Esophagus squamous epithelium (tissue), 4 donors: ENCODE results near the gene CNKSR3.

Experiments
- CTCF ChIP-seq, 6 experiments: fragments of 450-650 bp in 4 of 6; fragments of 200-600 bp in 2 of 6; sonication (generic) in 2 of 6; IDR thresholded peaks; one replicate each; pipeline ENCODE4 v1.5.1; 2016 to 2019; ENCODE audit warnings: antibody characterized with exemption in 6 of 6, mild to moderate bottlenecking in 4 of 6, moderate library complexity in 4 of 6
- POLR2A ChIP-seq, 4 donors: fragments of 450-650 bp; IDR thresholded peaks; one replicate each; pipeline ENCODE4 v1.6.1; 2017; ENCODE audit warnings: antibody characterized with exemption in 4 of 4, mild to moderate bottlenecking in 4 of 4, moderate library complexity in 3 of 4

- TF ChIP-seq CTCF (IDR thresholded peaks at IDR 0.05), result no peak
- TF ChIP-seq POLR2A (IDR thresholded peaks at IDR 0.05), result no peak
Measured at GRCh38 chr6:154476494-154476893, 34.0 kb downstream of the CNKSR3 start.
